PFSK-1 (cell line): ENCODE results near the gene THBS4.

Source experiments
- POLR2AphosphoS5 ChIP-seq: IDR thresholded peaks from 2 replicates; pipeline ENCODE4 v1.6.1; 2012; ENCODE audit warnings: low read depth, mild to moderate bottlenecking, control low read depth, low read length, moderate library complexity
- SIN3A ChIP-seq: IDR thresholded peaks from 2 replicates; pipeline ENCODE4 v1.6.1; 2012; ENCODE audit warnings: mild to moderate bottlenecking, low read length, moderate library complexity, borderline replicate concordance; ENCODE audit not compliant: insufficient read depth
- TAF1 ChIP-seq: IDR thresholded peaks from 2 replicates; pipeline ENCODE4 v1.6.1; 2012; ENCODE audit warnings: low read length, control low read depth, borderline replicate concordance; ENCODE audit not compliant: insufficient read depth
- TF ChIP-seq, protein P1 (sequence below), 2 experiments: IDR thresholded peaks; 2 replicates each; pipeline versions ENCODE4 v1.6.1 to v1.8.0; 2011 to 2012; ENCODE audit warnings: low read depth in 2 of 2, low read length in 2 of 2, control low read depth in 1 of 2, inconsistent platforms in 1 of 2, mild to moderate bottlenecking in 1 of 2, moderate library complexity in 1 of 2; ENCODE audit not compliant: insufficient read depth in 1 of 2

DNA sequence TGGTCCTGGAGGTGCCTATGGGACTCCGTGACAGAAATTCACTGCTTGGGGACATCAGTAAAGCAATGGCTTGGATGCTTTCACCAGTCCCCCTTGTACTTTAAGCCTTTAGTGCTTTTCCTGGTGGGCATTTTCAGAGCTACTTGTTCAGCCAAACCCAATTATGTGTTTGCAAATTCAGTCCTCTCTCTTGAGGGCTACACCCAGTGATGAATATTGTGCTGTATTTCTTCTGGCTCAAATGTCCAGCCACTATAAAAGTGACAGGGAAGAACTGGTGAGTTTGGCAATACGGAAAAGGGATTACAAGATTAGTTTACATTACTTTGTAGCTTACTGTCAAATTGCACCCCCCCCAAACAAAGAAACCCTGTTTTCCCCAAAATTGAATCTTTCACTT lies 4.5 kb downstream of the THBS4 start:
- TF ChIP-seq POLR2AphosphoS5 = no peak
- TF ChIP-seq, protein P1, sequence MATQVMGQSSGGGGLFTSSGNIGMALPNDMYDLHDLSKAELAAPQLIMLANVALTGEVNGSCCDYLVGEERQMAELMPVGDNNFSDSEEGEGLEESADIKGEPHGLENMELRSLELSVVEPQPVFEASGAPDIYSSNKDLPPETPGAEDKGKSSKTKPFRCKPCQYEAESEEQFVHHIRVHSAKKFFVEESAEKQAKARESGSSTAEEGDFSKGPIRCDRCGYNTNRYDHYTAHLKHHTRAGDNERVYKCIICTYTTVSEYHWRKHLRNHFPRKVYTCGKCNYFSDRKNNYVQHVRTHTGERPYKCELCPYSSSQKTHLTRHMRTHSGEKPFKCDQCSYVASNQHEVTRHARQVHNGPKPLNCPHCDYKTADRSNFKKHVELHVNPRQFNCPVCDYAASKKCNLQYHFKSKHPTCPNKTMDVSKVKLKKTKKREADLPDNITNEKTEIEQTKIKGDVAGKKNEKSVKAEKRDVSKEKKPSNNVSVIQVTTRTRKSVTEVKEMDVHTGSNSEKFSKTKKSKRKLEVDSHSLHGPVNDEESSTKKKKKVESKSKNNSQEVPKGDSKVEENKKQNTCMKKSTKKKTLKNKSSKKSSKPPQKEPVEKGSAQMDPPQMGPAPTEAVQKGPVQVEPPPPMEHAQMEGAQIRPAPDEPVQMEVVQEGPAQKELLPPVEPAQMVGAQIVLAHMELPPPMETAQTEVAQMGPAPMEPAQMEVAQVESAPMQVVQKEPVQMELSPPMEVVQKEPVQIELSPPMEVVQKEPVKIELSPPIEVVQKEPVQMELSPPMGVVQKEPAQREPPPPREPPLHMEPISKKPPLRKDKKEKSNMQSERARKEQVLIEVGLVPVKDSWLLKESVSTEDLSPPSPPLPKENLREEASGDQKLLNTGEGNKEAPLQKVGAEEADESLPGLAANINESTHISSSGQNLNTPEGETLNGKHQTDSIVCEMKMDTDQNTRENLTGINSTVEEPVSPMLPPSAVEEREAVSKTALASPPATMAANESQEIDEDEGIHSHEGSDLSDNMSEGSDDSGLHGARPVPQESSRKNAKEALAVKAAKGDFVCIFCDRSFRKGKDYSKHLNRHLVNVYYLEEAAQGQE (IDR thresholded peaks at IDR 0.05; ENCODE audit: insufficient read depth in 1 of 2, low read depth in 2 of 2, low read length in 2 of 2) = no peak
- TF ChIP-seq TAF1 = no peak
- no peak for TF ChIP-seq SIN3A
